CD4-positive, alpha-beta T cell treated with Interleukin-21 for 1 hour (primary cell): ENCODE data around the gene SH3RF1.

Experiments used
- DNase-seq: peaks from one replicate; pipeline ENCODE4 v3.0.0-alpha.2; 2020

SH3RF1 gene

GRCh38 chr4:169250796-169251195 lies 20.0 kb downstream of the SH3RF1 start:
- DNase-seq, result no peak

- DNase-seq, result no peak
Measured at GRCh38 chr4:169249999-169250398, 20.8 kb downstream of the SH3RF1 start.

GRCh38 chr4:169249214-169249973 lies 21.4 kb downstream of the SH3RF1 start:
- no peak for DNase-seq

- no peak for DNase-seq
Measured at GRCh38 chr4:169248645-169249044, 22.1 kb downstream of the SH3RF1 start.

GRCh38 chr4:169246957-169247396 lies 23.8 kb downstream of the SH3RF1 start:
- no peak for DNase-seq

GRCh38 chr4:169246279-169246678 lies 24.5 kb downstream of the SH3RF1 start:
- DNase-seq, result no peak

- no peak for DNase-seq
Measured at GRCh38 chr4:169245061-169245460, 25.7 kb downstream of the SH3RF1 start.

- no peak for DNase-seq
Measured at GRCh38 chr4:169243825-169244609, 26.7 kb downstream of the SH3RF1 start.

GRCh38 chr4:169241464-169241863 lies 29.3 kb downstream of the SH3RF1 start:
- DNase-seq, result no peak

GRCh38 chr4:169239221-169239905 lies 31.4 kb downstream of the SH3RF1 start:
- no peak for DNase-seq

- DNase-seq, result no peak
Measured at GRCh38 chr4:169238445-169238844, 32.3 kb downstream of the SH3RF1 start.

- no peak for DNase-seq
Measured at GRCh38 chr4:169236873-169237626, 33.7 kb downstream of the SH3RF1 start.

GRCh38 chr4:169236078-169236477 lies 34.7 kb downstream of the SH3RF1 start:
- DNase-seq, result no peak

GRCh38 chr4:169234137-169234855 lies 36.5 kb downstream of the SH3RF1 start:
- no peak for DNase-seq

- no peak for DNase-seq
Measured at GRCh38 chr4:169233691-169234090, 37.1 kb downstream of the SH3RF1 start.

- DNase-seq, result no peak
Measured at GRCh38 chr4:169231647-169232262, 39.0 kb downstream of the SH3RF1 start.

GRCh38 chr4:169229571-169230028 lies 41.2 kb downstream of the SH3RF1 start:
- DNase-seq, result no peak

- no peak for DNase-seq
Measured at GRCh38 chr4:169228076-169228475, 42.7 kb downstream of the SH3RF1 start.

GRCh38 chr4:169226565-169226964 lies 44.2 kb downstream of the SH3RF1 start:
- no peak for DNase-seq

- DNase-seq, result no peak
Measured at GRCh38 chr4:169225812-169226211, 44.9 kb downstream of the SH3RF1 start.

GRCh38 chr4:169225058-169225751 lies 45.6 kb downstream of the SH3RF1 start:
- DNase-seq, result no peak
